ENCODE measurements around the gene ZNF474. TPM values are rescaled to one million over a fixed set of nuclear protein-coding genes. Genes with fewer than 3 reads are reported as not detected.

Gene ZNF474
- total RNA-seq, 2 experiments from 2014 or later, result 0.28 TPM; not detected in 1

DNA sequence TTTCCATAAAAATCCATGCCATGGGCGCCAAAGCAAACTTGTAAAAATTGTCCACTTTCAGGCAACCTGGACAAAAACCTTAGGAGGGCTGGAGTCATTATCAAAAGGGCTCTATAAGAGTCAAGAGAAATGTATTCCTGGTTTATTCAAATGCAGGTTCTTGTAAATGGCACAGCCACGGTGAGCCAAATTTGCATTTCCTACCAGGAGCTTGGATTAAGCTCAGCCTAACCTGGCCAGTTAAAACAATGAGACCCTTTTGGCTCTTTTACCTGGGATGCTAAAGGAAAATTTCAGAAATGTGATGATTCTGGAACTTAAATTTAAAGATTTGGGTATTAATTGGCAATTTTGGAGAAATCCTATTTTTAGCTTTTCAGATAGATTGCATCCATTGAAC, 8.9 kb upstream of the ZNF474 start:
- Mint-ChIP-seq H3K36me3 (ENCODE audit: low read depth) (no peaks in the 10 kb centered on the region), H3K4me1 (ENCODE audit: low read depth) (no peaks in the 10 kb centered on the region), H3K27ac (no peak overlapping the region), H3K4me3 (no peak overlapping the region), H3K9me3 (no peaks in the 10 kb centered on the region), H3K27me3 (no peaks in the 10 kb centered on the region)
- Histone ChIP-seq H3K27ac (ENCODE audit: low read depth in 1 of 2, low read length in 2 of 2) (no peak overlapping the region), H3K36me3 (ENCODE audit: insufficient read depth, low read length) (no peaks in the 10 kb centered on the region), H3K4me1 (ENCODE audit: insufficient read depth, low read length) (no peaks in the 10 kb centered on the region), H3K9me3 (ENCODE audit: control insufficient read depth in 1 of 2, insufficient read depth in 1 of 2, low read length in 2 of 2) (no peaks in the 10 kb centered on the region), H3K27me3 (ENCODE audit: control insufficient read depth in 1 of 2, insufficient read depth in 2 of 2, low read length in 2 of 2) (no peaks in the 10 kb centered on the region), H3K4me3 (ENCODE audit: low read length) (no peak overlapping the region)
- intact Hi-C loops (cut with DNase I, micrococcal nuclease), result no loop called here
- ChIA-PET CTCF (no interaction called here), POLR2A (no interaction called here)
- no peak for DNase-seq
- no peak for ATAC-seq (ENCODE audit: poor library complexity)
- TF ChIP-seq, protein P1, sequence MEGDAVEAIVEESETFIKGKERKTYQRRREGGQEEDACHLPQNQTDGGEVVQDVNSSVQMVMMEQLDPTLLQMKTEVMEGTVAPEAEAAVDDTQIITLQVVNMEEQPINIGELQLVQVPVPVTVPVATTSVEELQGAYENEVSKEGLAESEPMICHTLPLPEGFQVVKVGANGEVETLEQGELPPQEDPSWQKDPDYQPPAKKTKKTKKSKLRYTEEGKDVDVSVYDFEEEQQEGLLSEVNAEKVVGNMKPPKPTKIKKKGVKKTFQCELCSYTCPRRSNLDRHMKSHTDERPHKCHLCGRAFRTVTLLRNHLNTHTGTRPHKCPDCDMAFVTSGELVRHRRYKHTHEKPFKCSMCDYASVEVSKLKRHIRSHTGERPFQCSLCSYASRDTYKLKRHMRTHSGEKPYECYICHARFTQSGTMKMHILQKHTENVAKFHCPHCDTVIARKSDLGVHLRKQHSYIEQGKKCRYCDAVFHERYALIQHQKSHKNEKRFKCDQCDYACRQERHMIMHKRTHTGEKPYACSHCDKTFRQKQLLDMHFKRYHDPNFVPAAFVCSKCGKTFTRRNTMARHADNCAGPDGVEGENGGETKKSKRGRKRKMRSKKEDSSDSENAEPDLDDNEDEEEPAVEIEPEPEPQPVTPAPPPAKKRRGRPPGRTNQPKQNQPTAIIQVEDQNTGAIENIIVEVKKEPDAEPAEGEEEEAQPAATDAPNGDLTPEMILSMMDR (IDR thresholded peaks at IDR 0.05), result no peak

DNA sequence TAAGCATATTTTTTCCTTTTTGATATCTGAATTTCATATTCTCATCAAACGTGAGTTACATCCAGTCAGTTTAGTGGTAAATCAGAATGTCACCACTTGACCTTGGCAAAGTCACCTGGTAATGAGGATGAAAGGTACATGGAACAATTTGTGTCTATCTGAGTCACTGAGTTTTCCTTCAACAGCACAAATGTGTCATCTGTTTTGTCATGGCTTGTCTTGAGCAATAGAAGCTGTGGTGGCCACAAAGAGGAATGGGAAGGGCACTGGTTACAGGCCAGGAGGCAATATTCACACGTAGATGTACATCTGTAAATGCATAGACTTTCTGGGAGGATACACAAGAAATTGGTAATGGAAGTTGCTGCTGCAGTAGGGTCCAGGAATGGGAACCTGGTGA, 8.4 kb upstream of the ZNF474 start:
- Mint-ChIP-seq H3K36me3 (ENCODE audit: low read depth) (no peaks in the 10 kb centered on the region), H3K4me1 (ENCODE audit: low read depth) (no peaks in the 10 kb centered on the region), H3K4me3 (no peak overlapping the region), H3K27me3 (no peaks in the 10 kb centered on the region), H3K9me3 (no peaks in the 10 kb centered on the region), H3K27ac (no peak overlapping the region)
- Histone ChIP-seq H3K4me3 (ENCODE audit: low read length) (no peak overlapping the region), H3K36me3 (ENCODE audit: insufficient read depth, low read length) (no peaks in the 10 kb centered on the region), H3K9me3 (ENCODE audit: control insufficient read depth in 1 of 2, insufficient read depth in 1 of 2, low read length in 2 of 2) (no peaks in the 10 kb centered on the region), H3K27ac (ENCODE audit: low read depth in 1 of 2, low read length in 2 of 2) (no peak overlapping the region), H3K4me1 (ENCODE audit: insufficient read depth, low read length) (no peaks in the 10 kb centered on the region), H3K27me3 (ENCODE audit: control insufficient read depth in 1 of 2, insufficient read depth in 2 of 2, low read length in 2 of 2) (no peaks in the 10 kb centered on the region)
- intact Hi-C loops (cut with DNase I, micrococcal nuclease), result no loop called here
- ChIA-PET CTCF (no interaction called here), POLR2A (no interaction called here)
- TF ChIP-seq, protein P1 (IDR thresholded peaks at IDR 0.05), result no peak
- DNase-seq (no peak), ATAC-seq (ENCODE audit: poor library complexity) (no peak)

DNA sequence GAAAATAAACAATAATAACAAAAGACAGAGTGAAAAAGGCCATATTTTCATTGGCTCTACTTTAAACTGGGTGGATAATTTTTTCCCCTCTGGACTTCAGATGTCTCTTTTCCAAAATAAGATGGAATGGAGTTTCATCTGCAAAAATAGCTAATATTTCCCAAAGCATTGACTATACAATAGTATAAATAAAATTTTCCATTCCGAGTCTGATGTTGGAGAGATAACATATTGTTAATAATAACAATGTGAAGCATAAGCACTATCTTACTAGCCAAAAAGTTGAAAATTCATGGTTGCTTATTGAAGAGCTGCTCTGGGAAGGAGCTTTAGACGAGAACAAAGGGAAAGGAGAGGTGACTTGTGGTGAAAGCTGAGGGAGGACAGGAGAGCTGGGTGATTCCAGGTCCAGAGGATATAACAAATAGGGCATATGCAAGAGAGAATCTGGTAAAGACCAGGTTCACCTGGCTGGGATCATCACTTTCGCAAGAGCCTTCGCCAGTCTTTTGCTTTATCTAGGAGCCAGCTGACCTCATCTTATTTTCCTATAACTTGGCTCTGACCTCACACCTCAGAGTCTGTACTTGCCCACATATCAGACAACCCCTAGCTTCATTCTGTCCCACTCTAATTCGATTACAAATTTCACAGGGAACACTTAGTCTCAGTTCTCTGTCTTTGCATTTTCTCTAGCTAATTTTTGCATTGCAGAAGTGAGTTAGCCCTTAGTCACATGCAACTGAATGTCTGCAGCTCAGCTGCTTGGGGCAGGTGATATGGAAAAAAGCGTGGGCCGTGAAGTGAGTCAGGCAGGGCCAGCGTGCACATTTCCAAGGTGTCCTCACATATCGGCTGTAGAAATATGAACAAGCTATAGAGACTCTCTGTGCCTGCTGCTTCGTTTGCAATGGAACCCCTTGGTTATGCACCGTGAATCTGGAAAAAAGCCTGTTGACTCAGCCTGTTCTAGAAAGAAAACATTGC, 7.6 kb upstream of the ZNF474 start:
- TF ChIP-seq, protein P1 (IDR thresholded peaks at IDR 0.05), result no peak
- CTCF ChIA-PET, result no interaction called here
- no peaks in the 10 kb centered on the region for H3K9me3 Mint-ChIP-seq

More for the DNA sequence above, 7.6 kb upstream of the ZNF474 start:
- ATAC-seq (ENCODE audit: poor library complexity) (no peak), DNase-seq (no peak)
- no peak overlapping the region for H3K4me3 Mint-ChIP-seq
- H3K9me3 ChIP-seq (ENCODE audit: control insufficient read depth in 1 of 2, insufficient read depth in 1 of 2, low read length in 2 of 2), result no peaks in the 10 kb centered on the region
- H3K27me3 Mint-ChIP-seq, result no peaks in the 10 kb centered on the region
- H3K4me1 Mint-ChIP-seq (ENCODE audit: low read depth), result no peaks in the 10 kb centered on the region
- intact Hi-C loops (cut with DNase I, micrococcal nuclease), result no loop called here
- no peaks in the 10 kb centered on the region for H3K36me3 ChIP-seq (ENCODE audit: insufficient read depth, low read length)
- no peaks in the 10 kb centered on the region for H3K36me3 Mint-ChIP-seq (ENCODE audit: low read depth)
- no peaks in the 10 kb centered on the region for H3K27me3 ChIP-seq (ENCODE audit: control insufficient read depth in 1 of 2, insufficient read depth in 2 of 2, low read length in 2 of 2)
- no peak overlapping the region for H3K27ac ChIP-seq (ENCODE audit: low read depth in 1 of 2, low read length in 2 of 2)
- H3K4me3 ChIP-seq (ENCODE audit: low read length), result no peak overlapping the region
- H3K4me1 ChIP-seq (ENCODE audit: insufficient read depth, low read length), result no peaks in the 10 kb centered on the region
- H3K27ac Mint-ChIP-seq, result no peak overlapping the region
- POLR2A ChIA-PET, result no interaction called here

All from CD4-positive, alpha-beta T cell (primary cell).